ENCODE results near the gene ADAM11.

Gene ADAM11

DNA sequence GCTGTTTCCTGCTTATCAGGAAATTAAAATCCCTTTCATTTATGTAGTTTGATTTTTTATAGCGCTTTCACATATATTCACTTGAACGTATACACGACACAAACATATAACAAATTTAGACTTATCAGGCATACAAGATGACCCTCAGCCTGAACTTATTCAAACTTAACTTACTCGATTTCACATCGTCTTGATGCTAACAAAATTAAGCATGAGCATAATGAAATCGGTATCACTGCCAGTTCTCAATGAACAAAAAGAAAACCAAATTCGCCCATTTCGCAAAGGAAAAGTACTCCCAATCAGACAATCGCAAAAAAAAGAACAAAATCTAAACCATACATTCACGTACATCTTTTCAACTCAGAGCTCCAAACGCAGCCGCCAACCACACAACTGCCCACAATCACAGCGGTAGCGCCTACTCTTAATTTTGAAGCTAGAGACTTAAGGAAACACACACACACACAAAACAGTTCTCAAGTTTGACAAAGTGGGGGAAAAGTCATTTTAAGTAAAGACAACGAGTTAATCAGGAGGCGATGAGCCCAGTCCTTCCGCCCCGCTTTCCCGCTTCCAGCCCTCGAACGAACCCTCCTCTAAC is 70.2 kb downstream of the ADAM11 start (continued):
- no peak for TF ChIP-seq YY2 (tag by site-specific recombination; IDR thresholded peaks at IDR 0.05)
- TF ChIP-seq, protein P1, sequence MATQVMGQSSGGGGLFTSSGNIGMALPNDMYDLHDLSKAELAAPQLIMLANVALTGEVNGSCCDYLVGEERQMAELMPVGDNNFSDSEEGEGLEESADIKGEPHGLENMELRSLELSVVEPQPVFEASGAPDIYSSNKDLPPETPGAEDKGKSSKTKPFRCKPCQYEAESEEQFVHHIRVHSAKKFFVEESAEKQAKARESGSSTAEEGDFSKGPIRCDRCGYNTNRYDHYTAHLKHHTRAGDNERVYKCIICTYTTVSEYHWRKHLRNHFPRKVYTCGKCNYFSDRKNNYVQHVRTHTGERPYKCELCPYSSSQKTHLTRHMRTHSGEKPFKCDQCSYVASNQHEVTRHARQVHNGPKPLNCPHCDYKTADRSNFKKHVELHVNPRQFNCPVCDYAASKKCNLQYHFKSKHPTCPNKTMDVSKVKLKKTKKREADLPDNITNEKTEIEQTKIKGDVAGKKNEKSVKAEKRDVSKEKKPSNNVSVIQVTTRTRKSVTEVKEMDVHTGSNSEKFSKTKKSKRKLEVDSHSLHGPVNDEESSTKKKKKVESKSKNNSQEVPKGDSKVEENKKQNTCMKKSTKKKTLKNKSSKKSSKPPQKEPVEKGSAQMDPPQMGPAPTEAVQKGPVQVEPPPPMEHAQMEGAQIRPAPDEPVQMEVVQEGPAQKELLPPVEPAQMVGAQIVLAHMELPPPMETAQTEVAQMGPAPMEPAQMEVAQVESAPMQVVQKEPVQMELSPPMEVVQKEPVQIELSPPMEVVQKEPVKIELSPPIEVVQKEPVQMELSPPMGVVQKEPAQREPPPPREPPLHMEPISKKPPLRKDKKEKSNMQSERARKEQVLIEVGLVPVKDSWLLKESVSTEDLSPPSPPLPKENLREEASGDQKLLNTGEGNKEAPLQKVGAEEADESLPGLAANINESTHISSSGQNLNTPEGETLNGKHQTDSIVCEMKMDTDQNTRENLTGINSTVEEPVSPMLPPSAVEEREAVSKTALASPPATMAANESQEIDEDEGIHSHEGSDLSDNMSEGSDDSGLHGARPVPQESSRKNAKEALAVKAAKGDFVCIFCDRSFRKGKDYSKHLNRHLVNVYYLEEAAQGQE (tag by site-specific recombination; IDR thresholded peaks at IDR 0.05), result no peak
- no peak for TF ChIP-seq SALL2 (tag by site-specific recombination; IDR thresholded peaks at IDR 0.05; ENCODE audit: borderline replicate concordance)
- TF ChIP-seq SETDB1 (IDR thresholded peaks at IDR 0.05; ENCODE audit: insufficient read length, low read length), result no peak
- TF ChIP-seq, protein P2, sequence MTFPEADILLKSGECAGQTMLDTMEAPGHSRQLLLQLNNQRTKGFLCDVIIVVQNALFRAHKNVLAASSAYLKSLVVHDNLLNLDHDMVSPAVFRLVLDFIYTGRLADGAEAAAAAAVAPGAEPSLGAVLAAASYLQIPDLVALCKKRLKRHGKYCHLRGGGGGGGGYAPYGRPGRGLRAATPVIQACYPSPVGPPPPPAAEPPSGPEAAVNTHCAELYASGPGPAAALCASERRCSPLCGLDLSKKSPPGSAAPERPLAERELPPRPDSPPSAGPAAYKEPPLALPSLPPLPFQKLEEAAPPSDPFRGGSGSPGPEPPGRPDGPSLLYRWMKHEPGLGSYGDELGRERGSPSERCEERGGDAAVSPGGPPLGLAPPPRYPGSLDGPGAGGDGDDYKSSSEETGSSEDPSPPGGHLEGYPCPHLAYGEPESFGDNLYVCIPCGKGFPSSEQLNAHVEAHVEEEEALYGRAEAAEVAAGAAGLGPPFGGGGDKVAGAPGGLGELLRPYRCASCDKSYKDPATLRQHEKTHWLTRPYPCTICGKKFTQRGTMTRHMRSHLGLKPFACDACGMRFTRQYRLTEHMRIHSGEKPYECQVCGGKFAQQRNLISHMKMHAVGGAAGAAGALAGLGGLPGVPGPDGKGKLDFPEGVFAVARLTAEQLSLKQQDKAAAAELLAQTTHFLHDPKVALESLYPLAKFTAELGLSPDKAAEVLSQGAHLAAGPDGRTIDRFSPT (tag by site-specific recombination; IDR thresholded peaks at IDR 0.05), result no peak
- TF ChIP-seq ZNF10 (tag by site-specific recombination; IDR thresholded peaks at IDR 0.05), result 0 out of 2 replicates have a peak, but pooled peaks have one; percentile 10
- TF ChIP-seq, protein P3, sequence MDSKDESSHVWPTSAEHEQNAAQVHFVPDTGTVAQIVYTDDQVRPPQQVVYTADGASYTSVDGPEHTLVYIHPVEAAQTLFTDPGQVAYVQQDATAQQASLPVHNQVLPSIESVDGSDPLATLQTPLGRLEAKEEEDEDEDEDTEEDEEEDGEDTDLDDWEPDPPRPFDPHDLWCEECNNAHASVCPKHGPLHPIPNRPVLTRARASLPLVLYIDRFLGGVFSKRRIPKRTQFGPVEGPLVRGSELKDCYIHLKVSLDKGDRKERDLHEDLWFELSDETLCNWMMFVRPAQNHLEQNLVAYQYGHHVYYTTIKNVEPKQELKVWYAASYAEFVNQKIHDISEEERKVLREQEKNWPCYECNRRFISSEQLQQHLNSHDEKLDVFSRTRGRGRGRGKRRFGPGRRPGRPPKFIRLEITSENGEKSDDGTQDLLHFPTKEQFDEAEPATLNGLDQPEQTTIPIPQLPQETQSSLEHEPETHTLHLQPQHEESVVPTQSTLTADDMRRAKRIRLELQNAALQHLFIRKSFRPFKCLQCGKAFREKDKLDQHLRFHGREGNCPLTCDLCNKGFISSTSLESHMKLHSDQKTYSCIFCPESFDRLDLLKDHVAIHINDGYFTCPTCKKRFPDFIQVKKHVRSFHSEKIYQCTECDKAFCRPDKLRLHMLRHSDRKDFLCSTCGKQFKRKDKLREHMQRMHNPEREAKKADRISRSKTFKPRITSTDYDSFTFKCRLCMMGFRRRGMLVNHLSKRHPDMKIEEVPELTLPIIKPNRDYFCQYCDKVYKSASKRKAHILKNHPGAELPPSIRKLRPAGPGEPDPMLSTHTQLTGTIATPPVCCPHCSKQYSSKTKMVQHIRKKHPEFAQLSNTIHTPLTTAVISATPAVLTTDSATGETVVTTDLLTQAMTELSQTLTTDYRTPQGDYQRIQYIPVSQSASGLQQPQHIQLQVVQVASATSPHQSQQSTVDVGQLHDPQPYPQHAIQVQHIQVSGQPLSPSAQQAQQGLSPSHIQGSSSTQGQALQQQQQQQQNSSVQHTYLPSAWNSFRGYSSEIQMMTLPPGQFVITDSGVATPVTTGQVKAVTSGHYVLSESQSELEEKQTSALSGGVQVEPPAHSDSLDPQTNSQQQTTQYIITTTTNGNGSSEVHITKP (tag by site-specific recombination; IDR thresholded peaks at IDR 0.05), result no peak
- no peak for TF ChIP-seq ZNF350 (tag by site-specific recombination; IDR thresholded peaks at IDR 0.05)
- TF ChIP-seq, protein P4, sequence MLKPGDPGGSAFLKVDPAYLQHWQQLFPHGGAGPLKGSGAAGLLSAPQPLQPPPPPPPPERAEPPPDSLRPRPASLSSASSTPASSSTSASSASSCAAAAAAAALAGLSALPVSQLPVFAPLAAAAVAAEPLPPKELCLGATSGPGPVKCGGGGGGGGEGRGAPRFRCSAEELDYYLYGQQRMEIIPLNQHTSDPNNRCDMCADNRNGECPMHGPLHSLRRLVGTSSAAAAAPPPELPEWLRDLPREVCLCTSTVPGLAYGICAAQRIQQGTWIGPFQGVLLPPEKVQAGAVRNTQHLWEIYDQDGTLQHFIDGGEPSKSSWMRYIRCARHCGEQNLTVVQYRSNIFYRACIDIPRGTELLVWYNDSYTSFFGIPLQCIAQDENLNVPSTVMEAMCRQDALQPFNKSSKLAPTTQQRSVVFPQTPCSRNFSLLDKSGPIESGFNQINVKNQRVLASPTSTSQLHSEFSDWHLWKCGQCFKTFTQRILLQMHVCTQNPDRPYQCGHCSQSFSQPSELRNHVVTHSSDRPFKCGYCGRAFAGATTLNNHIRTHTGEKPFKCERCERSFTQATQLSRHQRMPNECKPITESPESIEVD (tag by site-specific recombination; IDR thresholded peaks at IDR 0.05), result no peak
- TF ChIP-seq, protein P5, sequence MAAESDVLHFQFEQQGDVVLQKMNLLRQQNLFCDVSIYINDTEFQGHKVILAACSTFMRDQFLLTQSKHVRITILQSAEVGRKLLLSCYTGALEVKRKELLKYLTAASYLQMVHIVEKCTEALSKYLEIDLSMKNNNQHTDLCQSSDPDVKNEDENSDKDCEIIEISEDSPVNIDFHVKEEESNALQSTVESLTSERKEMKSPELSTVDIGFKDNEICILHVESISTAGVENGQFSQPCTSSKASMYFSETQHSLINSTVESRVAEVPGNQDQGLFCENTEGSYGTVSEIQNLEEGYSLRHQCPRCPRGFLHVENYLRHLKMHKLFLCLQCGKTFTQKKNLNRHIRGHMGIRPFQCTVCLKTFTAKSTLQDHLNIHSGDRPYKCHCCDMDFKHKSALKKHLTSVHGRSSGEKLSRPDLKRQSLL (tag by site-specific recombination; IDR thresholded peaks at IDR 0.05), result no peak
- 0 out of 2 replicates have a peak, but pooled peaks have one; percentile 20 for TF ChIP-seq ZEB2 (tag by site-specific recombination; IDR thresholded peaks at IDR 0.05)
- TF ChIP-seq ZBTB21 (tag by site-specific recombination; IDR thresholded peaks at IDR 0.05), result no peak
- TF ChIP-seq ZNF48 (tag by site-specific recombination; IDR thresholded peaks at IDR 0.05), result no peak
- TF ChIP-seq ZNF335 (tag by site-specific recombination; conservative IDR thresholded peaks at IDR 0.05), result peak; percentile 55; the same call in 1 of the 2 replicates
- TF ChIP-seq, protein P6, sequence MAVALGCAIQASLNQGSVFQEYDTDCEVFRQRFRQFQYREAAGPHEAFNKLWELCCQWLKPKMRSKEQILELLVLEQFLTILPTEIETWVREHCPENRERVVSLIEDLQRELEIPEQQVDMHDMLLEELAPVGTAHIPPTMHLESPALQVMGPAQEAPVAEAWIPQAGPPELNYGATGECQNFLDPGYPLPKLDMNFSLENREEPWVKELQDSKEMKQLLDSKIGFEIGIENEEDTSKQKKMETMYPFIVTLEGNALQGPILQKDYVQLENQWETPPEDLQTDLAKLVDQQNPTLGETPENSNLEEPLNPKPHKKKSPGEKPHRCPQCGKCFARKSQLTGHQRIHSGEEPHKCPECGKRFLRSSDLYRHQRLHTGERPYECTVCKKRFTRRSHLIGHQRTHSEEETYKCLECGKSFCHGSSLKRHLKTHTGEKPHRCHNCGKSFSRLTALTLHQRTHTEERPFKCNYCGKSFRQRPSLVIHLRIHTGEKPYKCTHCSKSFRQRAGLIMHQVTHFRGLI (tag by site-specific recombination; IDR thresholded peaks at IDR 0.05), result no peak
- TF ChIP-seq MYNN (tag by site-specific recombination; IDR thresholded peaks at IDR 0.05; ENCODE audit: borderline replicate concordance), result peak; percentile 79; the same call in 1 of the 2 replicates
- TF ChIP-seq ZNF19 (tag by site-specific recombination; IDR thresholded peaks at IDR 0.05; ENCODE audit: low read depth), result no peak
- TF ChIP-seq ZNF548 (tag by site-specific recombination; IDR thresholded peaks at IDR 0.05), result no peak
- no peak for TF ChIP-seq ZNF112 (tag by site-specific recombination; IDR thresholded peaks at IDR 0.05)
